NCI-H2107 treated with DMSO at 0.1 percent for 48 hours (cell line): Measurements from ENCODE around the gene SP3.
A peak's percentile ranks its signal among the peaks of the same experiment; 100 is the strongest.
"Not testable (repeated sequence)": the region's sequence is repeated elsewhere in the genome, so short reads cannot be mapped to it uniquely, and the experiment has no call there.

Experiments
- DNase-seq: peaks from one replicate; lab custom pipeline; 2025; ENCODE audit not compliant: unreplicated experiment; lab: John Stamatoyannopoulos, UW

Gene SP3

GRCh38 chr2:173892341-173892740, 72.8 kb downstream of the SP3 start:
- no peak for DNase-seq

- no peak for DNase-seq
Measured at GRCh38 chr2:173891315-173892037, 73.7 kb downstream of the SP3 start.

GRCh38 chr2:173889464-173889863, 75.7 kb downstream of the SP3 start:
- not testable (repeated sequence) for DNase-seq

- DNase-seq, result no peak
Measured at GRCh38 chr2:173886613-173887012, 78.6 kb downstream of the SP3 start.

- DNase-seq, result no peak
Measured at GRCh38 chr2:173884025-173884802, 81.0 kb downstream of the SP3 start.

GRCh38 chr2:173881886-173882285, 83.3 kb downstream of the SP3 start:
- DNase-seq, result no peak

GRCh38 chr2:173881461-173881860, 83.7 kb downstream of the SP3 start:
- DNase-seq, result peak; percentile 42

GRCh38 chr2:173880561-173880960, 84.6 kb downstream of the SP3 start:
- no peak for DNase-seq

GRCh38 chr2:173876833-173877413, 88.2 kb downstream of the SP3 start:
- no peak for DNase-seq

- DNase-seq, result no peak
Measured at GRCh38 chr2:173874894-173875237, 90.3 kb downstream of the SP3 start.

- DNase-seq, result no peak
Measured at GRCh38 chr2:173874003-173874893, 90.9 kb downstream of the SP3 start.

GRCh38 chr2:173872714-173873113, 92.5 kb downstream of the SP3 start:
- no peak for DNase-seq

- DNase-seq, result no peak
Measured at GRCh38 chr2:173869244-173870229, 95.6 kb downstream of the SP3 start.

- DNase-seq, result no peak
Measured at GRCh38 chr2:173868406-173868805, 96.8 kb downstream of the SP3 start.

GRCh38 chr2:173866874-173867618, 98.1 kb downstream of the SP3 start:
- DNase-seq, result no peak

GRCh38 chr2:173865971-173866873, 99.0 kb downstream of the SP3 start:
- no peak for DNase-seq

GRCh38 chr2:173862612-173863217, 102.5 kb downstream of the SP3 start:
- DNase-seq, result no peak

- DNase-seq, result no peak
Measured at GRCh38 chr2:173860566-173860965, 104.6 kb downstream of the SP3 start.
